ENCODE measurements around the gene RAB40C.

GRCh38 chr16:609316-609715 is 19.4 kb downstream of the RAB40C start:
- TF ChIP-seq CTCF (IDR thresholded peaks at IDR 0.05 in 2 of 3, conservative IDR thresholded peaks at IDR 0.05 in 1 of 3; ENCODE audit: control insufficient read depth in 2 of 3, extremely low read depth in 1 of 3, insufficient read depth in 1 of 3, low read depth in 3 of 3, low read length in 3 of 3) (no peak), POLR2A (IDR thresholded peaks at IDR 0.05; ENCODE audit: low read depth, low read length) (no peak), RAD51 (IDR thresholded peaks at IDR 0.05) (no peak), DPF2 (IDR thresholded peaks at IDR 0.05) (no peak), MAX (IDR thresholded peaks at IDR 0.05; ENCODE audit: low read depth, low read length) (no peak), BCL3 (IDR thresholded peaks at IDR 0.05; ENCODE audit: borderline replicate concordance, insufficient read depth, low read depth, low read length, poor library complexity, severe bottlenecking) (no peak), ZZZ3 (IDR thresholded peaks at IDR 0.05; ENCODE audit: control insufficient read depth, insufficient read length, low read depth) (no peak), CBX5 (IDR thresholded peaks at IDR 0.05; ENCODE audit: low read depth) (no peak)
